ENCODE data around the gene SLC16A4.
"Not testable (repeated sequence)": the region's sequence is repeated elsewhere in the genome, so short reads cannot be mapped to it uniquely, and the experiment has no call there.

SLC16A4 gene

GRCh38 chr1:110408488-110408887, 17.7 kb upstream of the SLC16A4 start:
- H3K27ac ChIP-seq (ENCODE audit: low read depth, low read length): no peak overlapping the region
- peaks cover 7% of the 10 kb centered on the region for H3K4me1 ChIP-seq (ENCODE audit: control insufficient read depth, insufficient read depth, low read length, unreplicated experiment)
- no peak overlapping the region for H2AFZ ChIP-seq (ENCODE audit: low read length, unreplicated experiment)
- peaks cover 28% of the 10 kb centered on the region for H3K79me2 ChIP-seq (ENCODE audit: control insufficient read depth, insufficient read depth, low read length, unreplicated experiment)
- H3K4me3 ChIP-seq (ENCODE audit: low read depth, low read length): peak overlapping the region; percentile 81
- H3K27me3 ChIP-seq (ENCODE audit: insufficient read depth, low read length): no peaks in the 10 kb centered on the region
- peaks cover 9% of the 10 kb centered on the region; the same call in 1 of the 2 replicates for H3K36me3 ChIP-seq (ENCODE audit: insufficient read depth, low read length)

GRCh38 chr1:110407260-110408210, 16.7 kb upstream of the SLC16A4 start, which contains the start of gene LAMTOR5:
Gene LAMTOR5, minus strand, starts transcription at chr1:110407694. Its CDS starts 74 bp downstream, at chr1:110407620.
- Histone ChIP-seq H3K27me3 (ENCODE audit: insufficient read depth, low read length) (no peaks in the 10 kb centered on the region), H3K4me1 (ENCODE audit: control insufficient read depth, insufficient read depth, low read length, unreplicated experiment) (peaks cover 7% of the 10 kb centered on the region), H2AFZ (ENCODE audit: low read length, unreplicated experiment) (peak within 1 kb of the TSS; percentile 99), H3K27ac (ENCODE audit: low read depth, low read length) (peak within 1 kb of the TSS; percentile 58), H3K79me2 (ENCODE audit: control insufficient read depth, insufficient read depth, low read length, unreplicated experiment) (peaks cover 28% of the 10 kb centered on the region), H3K36me3 (ENCODE audit: insufficient read depth, low read length) (peaks cover 14% of the 10 kb centered on the region; the same call in 1 of the 2 replicates), H3K4me3 (ENCODE audit: low read depth, low read length) (peak within 1 kb of the TSS; percentile 81)

GRCh38 chr1:110406407-110406806, 15.6 kb upstream of the SLC16A4 start:
- Histone ChIP-seq H3K79me2 (ENCODE audit: control insufficient read depth, insufficient read depth, low read length, unreplicated experiment) (peaks cover 28% of the 10 kb centered on the region), H3K4me3 (ENCODE audit: low read depth, low read length) (peak overlapping the region; percentile 81), H3K36me3 (ENCODE audit: insufficient read depth, low read length) (peaks cover 16% of the 10 kb centered on the region; the same call in 1 of the 2 replicates)
- not testable (repeated sequence) for H3K27me3 ChIP-seq (ENCODE audit: insufficient read depth, low read length); H2AFZ ChIP-seq (ENCODE audit: low read length, unreplicated experiment); H3K27ac ChIP-seq (ENCODE audit: low read depth, low read length); H3K4me1 ChIP-seq (ENCODE audit: control insufficient read depth, insufficient read depth, low read length, unreplicated experiment)

- Histone ChIP-seq H3K36me3 (ENCODE audit: insufficient read depth, low read length) (peaks cover 28% of the 10 kb centered on the region), H3K27ac (ENCODE audit: low read depth, low read length) (no peak overlapping the region)
Observed at GRCh38 chr1:110404401-110404800, 13.6 kb upstream of the SLC16A4 start.

GRCh38 chr1:110403805-110404204, 13.0 kb upstream of the SLC16A4 start:
- Histone ChIP-seq H2AFZ (ENCODE audit: low read length, unreplicated experiment) (no peak overlapping the region), H3K36me3 (ENCODE audit: insufficient read depth, low read length) (peaks cover 31% of the 10 kb centered on the region)

More at GRCh38 chr1:110404401-110404800, 13.6 kb upstream of the SLC16A4 start:
- Histone ChIP-seq H3K27me3 (ENCODE audit: insufficient read depth, low read length) (no peaks in the 10 kb centered on the region), H3K79me2 (ENCODE audit: control insufficient read depth, insufficient read depth, low read length, unreplicated experiment) (peaks cover 28% of the 10 kb centered on the region), H2AFZ (ENCODE audit: low read length, unreplicated experiment) (no peak overlapping the region), H3K4me3 (ENCODE audit: low read depth, low read length) (no peak overlapping the region), H3K4me1 (ENCODE audit: control insufficient read depth, insufficient read depth, low read length, unreplicated experiment) (peaks cover 7% of the 10 kb centered on the region)

GRCh38 chr1:110396259-110396958, 5.6 kb upstream of the SLC16A4 start:
- peaks cover 17% of the 10 kb centered on the region for H3K36me3 ChIP-seq (ENCODE audit: insufficient read depth, low read length)

More at GRCh38 chr1:110403805-110404204, 13.0 kb upstream of the SLC16A4 start:
- H3K27ac ChIP-seq (ENCODE audit: low read depth, low read length): no peak overlapping the region
- H3K4me1 ChIP-seq (ENCODE audit: control insufficient read depth, insufficient read depth, low read length, unreplicated experiment): peaks cover 7% of the 10 kb centered on the region
- no peak overlapping the region for H3K4me3 ChIP-seq (ENCODE audit: low read depth, low read length)
- peaks cover 28% of the 10 kb centered on the region for H3K79me2 ChIP-seq (ENCODE audit: control insufficient read depth, insufficient read depth, low read length, unreplicated experiment)
- H3K27me3 ChIP-seq (ENCODE audit: insufficient read depth, low read length): no peaks in the 10 kb centered on the region

GRCh38 chr1:110394493-110394820, 3.6 kb upstream of the SLC16A4 start:
- Histone ChIP-seq H3K27ac (ENCODE audit: low read depth, low read length) (peak overlapping the region; percentile 91), H3K36me3 (ENCODE audit: insufficient read depth, low read length) (peaks cover 6% of the 10 kb centered on the region), H3K4me1 (ENCODE audit: control insufficient read depth, insufficient read depth, low read length, unreplicated experiment) (peaks cover 41% of the 10 kb centered on the region), H3K27me3 (ENCODE audit: insufficient read depth, low read length) (no peaks in the 10 kb centered on the region), H3K79me2 (ENCODE audit: control insufficient read depth, insufficient read depth, low read length, unreplicated experiment) (peaks cover 5% of the 10 kb centered on the region), H2AFZ (ENCODE audit: low read length, unreplicated experiment) (no peak overlapping the region), H3K4me3 (ENCODE audit: low read depth, low read length) (no peak overlapping the region)

More at GRCh38 chr1:110396259-110396958, 5.6 kb upstream of the SLC16A4 start:
- not testable (repeated sequence) for H3K79me2 ChIP-seq (ENCODE audit: control insufficient read depth, insufficient read depth, low read length, unreplicated experiment); H2AFZ ChIP-seq (ENCODE audit: low read length, unreplicated experiment); H3K4me3 ChIP-seq (ENCODE audit: low read depth, low read length); H3K27ac ChIP-seq (ENCODE audit: low read depth, low read length); H3K27me3 ChIP-seq (ENCODE audit: insufficient read depth, low read length)
- peaks cover 26% of the 10 kb centered on the region for H3K4me1 ChIP-seq (ENCODE audit: control insufficient read depth, insufficient read depth, low read length, unreplicated experiment)

- no peaks in the 10 kb centered on the region for H3K27me3 ChIP-seq (ENCODE audit: insufficient read depth, low read length)
- H2AFZ ChIP-seq (ENCODE audit: low read length, unreplicated experiment): peak overlapping the region; percentile 40
- H3K79me2 ChIP-seq (ENCODE audit: control insufficient read depth, insufficient read depth, low read length, unreplicated experiment): peaks cover 10% of the 10 kb centered on the region
- peak overlapping the region; percentile 41 for H3K4me3 ChIP-seq (ENCODE audit: low read depth, low read length)
- H3K27ac ChIP-seq (ENCODE audit: low read depth, low read length): peak overlapping the region; percentile 91
- peaks cover 47% of the 10 kb centered on the region for H3K4me1 ChIP-seq (ENCODE audit: control insufficient read depth, insufficient read depth, low read length, unreplicated experiment)
- H3K36me3 ChIP-seq (ENCODE audit: insufficient read depth, low read length): peaks cover 3% of the 10 kb centered on the region; the same call in 1 of the 2 replicates
Observed at GRCh38 chr1:110393691-110394492, 3.1 kb upstream of the SLC16A4 start.

GRCh38 chr1:110393286-110393685, 2.5 kb upstream of the SLC16A4 start:
- peaks cover 16% of the 10 kb centered on the region for H3K79me2 ChIP-seq (ENCODE audit: control insufficient read depth, insufficient read depth, low read length, unreplicated experiment)
- H3K27me3 ChIP-seq (ENCODE audit: insufficient read depth, low read length): no peaks in the 10 kb centered on the region
- peaks cover 48% of the 10 kb centered on the region for H3K4me1 ChIP-seq (ENCODE audit: control insufficient read depth, insufficient read depth, low read length, unreplicated experiment)
- peaks cover 2% of the 10 kb centered on the region; the same call in 1 of the 2 replicates for H3K36me3 ChIP-seq (ENCODE audit: insufficient read depth, low read length)
- H3K27ac ChIP-seq (ENCODE audit: low read depth, low read length): peak overlapping the region; percentile 91
- H3K4me3 ChIP-seq (ENCODE audit: low read depth, low read length): peak overlapping the region; percentile 41
- peak overlapping the region; percentile 40 for H2AFZ ChIP-seq (ENCODE audit: low read length, unreplicated experiment)

GRCh38 chr1:110390096-110390495, 730 bp downstream of the SLC16A4 start:
- peaks cover 17% of the 10 kb centered on the region for H3K79me2 ChIP-seq (ENCODE audit: control insufficient read depth, insufficient read depth, low read length, unreplicated experiment)
- no peaks in the 10 kb centered on the region for H3K36me3 ChIP-seq (ENCODE audit: insufficient read depth, low read length)
- peak overlapping the region; percentile 40 for H2AFZ ChIP-seq (ENCODE audit: low read length, unreplicated experiment)
- H3K4me1 ChIP-seq (ENCODE audit: control insufficient read depth, insufficient read depth, low read length, unreplicated experiment): peaks cover 48% of the 10 kb centered on the region
- H3K4me3 ChIP-seq (ENCODE audit: low read depth, low read length): peak overlapping the region; percentile 77
- no peaks in the 10 kb centered on the region for H3K27me3 ChIP-seq (ENCODE audit: insufficient read depth, low read length)
- H3K27ac ChIP-seq (ENCODE audit: low read depth, low read length): peak overlapping the region; percentile 86

Measured in ACC112 (cell line).